ENCODE results near the gene MEF2A.

DNA sequence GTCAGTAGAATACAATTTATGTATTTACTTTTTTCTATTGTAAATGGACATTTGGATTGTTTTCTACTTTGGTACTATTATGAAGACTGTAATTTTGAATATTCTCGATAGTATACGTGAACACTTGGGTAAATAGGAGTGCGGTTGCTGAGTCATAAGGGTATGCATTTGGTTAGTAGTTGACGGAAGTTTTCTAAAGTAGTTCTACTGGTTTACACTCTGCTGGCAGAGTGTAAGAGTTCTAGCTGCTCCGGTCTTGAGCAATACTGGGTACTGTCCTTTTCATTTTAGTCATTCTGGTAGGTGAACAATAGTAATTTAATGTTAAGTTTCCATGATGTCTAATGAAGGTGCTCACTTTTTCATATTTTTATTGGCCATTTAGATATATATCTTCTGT lies 70.0 kb downstream of the MEF2A start:
- TF ChIP-seq POLR2AphosphoS5 (IDR thresholded peaks at IDR 0.05; ENCODE audit: low read depth, low read length) (no peak), TAF1 (IDR thresholded peaks at IDR 0.05; ENCODE audit: borderline replicate concordance, insufficient read depth, low read length) (no peak)
- TF ChIP-seq, protein P1, sequence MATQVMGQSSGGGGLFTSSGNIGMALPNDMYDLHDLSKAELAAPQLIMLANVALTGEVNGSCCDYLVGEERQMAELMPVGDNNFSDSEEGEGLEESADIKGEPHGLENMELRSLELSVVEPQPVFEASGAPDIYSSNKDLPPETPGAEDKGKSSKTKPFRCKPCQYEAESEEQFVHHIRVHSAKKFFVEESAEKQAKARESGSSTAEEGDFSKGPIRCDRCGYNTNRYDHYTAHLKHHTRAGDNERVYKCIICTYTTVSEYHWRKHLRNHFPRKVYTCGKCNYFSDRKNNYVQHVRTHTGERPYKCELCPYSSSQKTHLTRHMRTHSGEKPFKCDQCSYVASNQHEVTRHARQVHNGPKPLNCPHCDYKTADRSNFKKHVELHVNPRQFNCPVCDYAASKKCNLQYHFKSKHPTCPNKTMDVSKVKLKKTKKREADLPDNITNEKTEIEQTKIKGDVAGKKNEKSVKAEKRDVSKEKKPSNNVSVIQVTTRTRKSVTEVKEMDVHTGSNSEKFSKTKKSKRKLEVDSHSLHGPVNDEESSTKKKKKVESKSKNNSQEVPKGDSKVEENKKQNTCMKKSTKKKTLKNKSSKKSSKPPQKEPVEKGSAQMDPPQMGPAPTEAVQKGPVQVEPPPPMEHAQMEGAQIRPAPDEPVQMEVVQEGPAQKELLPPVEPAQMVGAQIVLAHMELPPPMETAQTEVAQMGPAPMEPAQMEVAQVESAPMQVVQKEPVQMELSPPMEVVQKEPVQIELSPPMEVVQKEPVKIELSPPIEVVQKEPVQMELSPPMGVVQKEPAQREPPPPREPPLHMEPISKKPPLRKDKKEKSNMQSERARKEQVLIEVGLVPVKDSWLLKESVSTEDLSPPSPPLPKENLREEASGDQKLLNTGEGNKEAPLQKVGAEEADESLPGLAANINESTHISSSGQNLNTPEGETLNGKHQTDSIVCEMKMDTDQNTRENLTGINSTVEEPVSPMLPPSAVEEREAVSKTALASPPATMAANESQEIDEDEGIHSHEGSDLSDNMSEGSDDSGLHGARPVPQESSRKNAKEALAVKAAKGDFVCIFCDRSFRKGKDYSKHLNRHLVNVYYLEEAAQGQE (IDR thresholded peaks at IDR 0.05; ENCODE audit: insufficient read depth in 1 of 2, low read depth in 2 of 2, low read length in 2 of 2) = no peak
